HG03460 (cell line): ENCODE measurements around the gene SPINDOC.
A peak's percentile ranks its signal among the peaks of the same experiment; 100 is the strongest.
"Not testable (repeated sequence)": the region's sequence is repeated elsewhere in the genome, so short reads cannot be mapped to it uniquely, and the experiment has no call there.

Source experiments
- ATAC-seq: cut with Tn5 transposase; IDR thresholded peaks from one replicate; pipeline ENCODE4 v1.9.1; 2021; ENCODE audit not compliant: unreplicated experiment

The SPINDOC gene

DNA sequence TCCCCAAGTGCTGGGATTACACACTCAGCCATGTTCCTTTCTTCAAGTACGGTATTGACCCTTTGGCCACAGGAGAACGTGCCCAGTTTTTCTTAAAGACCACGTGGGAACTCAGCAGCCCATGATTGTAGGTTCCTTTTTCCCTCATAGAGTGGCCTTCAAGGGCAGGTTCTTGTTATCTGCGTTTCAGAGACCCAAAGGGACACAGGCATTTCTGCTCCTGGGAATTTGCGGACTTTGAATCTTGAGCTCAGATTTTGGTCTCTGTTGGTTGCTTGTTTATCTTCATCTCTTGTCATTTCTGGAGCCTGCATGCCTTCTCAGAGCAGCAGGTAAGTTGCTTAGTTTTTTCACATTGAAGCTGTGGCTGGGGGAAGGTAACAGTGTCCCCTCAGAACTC lies 37.7 kb downstream of the SPINDOC start:
- ATAC-seq, result no peak

DNA sequence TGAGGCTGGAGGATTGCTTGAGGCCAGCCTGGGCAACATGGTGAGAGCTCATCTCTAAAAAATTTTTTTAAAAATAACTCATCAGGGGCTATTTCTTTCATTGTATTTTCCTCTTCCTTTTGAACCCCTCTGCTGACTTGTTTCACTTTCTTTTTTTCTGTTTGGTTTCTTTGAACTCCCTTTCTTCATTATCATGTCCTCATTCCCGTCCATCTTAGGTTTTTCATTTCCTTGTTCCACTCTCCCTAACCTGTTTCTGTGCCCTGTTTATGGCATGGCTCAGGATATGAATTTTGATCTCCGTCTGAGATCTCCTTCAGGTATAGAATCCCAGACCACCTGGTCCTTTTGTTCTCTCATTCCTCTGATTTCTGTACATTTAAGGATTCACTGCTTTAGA lies 38.1 kb downstream of the SPINDOC start:
- ATAC-seq, result no peak

GRCh38 chr11:63853476-63853875 lies 40.2 kb downstream of the SPINDOC start:
- no peak for ATAC-seq

DNA sequence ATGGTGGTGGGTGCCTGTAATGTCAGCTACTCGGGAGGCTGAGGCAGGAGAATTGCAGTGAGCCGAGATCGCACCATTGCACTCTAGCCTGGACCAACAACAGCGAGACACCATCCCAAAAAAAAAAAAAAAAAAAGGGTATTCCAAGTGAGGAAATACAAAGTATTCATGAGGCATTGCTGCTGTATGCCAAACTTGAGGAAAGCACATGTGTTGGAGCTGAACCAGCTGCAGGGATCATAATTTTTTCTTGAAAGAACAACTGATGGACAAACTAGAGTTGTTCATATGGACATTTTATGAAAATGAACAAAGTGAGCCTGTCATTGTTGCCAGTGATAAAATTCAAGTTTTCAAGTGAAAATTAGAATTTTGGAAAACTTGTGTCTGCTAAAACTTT lies 41.4 kb downstream of the SPINDOC start:
- ATAC-seq, result no peak

DNA sequence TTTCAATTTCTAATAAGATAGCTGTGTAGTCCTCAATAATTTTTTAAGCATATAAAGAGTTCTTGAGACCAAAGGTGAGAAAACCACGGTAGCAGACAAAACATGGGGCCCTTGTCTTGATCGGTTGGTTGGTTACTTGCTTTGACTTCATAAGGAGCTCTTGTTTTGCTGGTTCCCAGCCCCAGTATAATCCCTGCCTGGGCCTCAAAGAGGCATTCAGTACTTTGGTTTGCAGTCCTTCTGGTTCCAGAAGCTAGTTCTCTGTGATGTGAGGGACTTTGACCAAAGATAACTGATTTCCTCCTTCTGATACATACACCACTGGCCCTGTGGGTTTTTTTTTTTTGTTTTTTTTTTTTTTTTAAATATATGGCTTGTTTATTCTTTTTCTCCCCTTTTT lies 42.7 kb downstream of the SPINDOC start:
- no peak for ATAC-seq

- no peak for ATAC-seq
Measured at GRCh38 chr11:63858628-63859550, 45.6 kb downstream of the SPINDOC start.

- no peak for ATAC-seq
Measured at GRCh38 chr11:63862923-63863322, 49.7 kb downstream of the SPINDOC start.

GRCh38 chr11:63863620-63864019 lies 50.4 kb downstream of the SPINDOC start:
- ATAC-seq, result not testable (repeated sequence)

GRCh38 chr11:63866211-63866610 lies 53.0 kb downstream of the SPINDOC start:
- no peak for ATAC-seq

- ATAC-seq, result no peak
Measured at GRCh38 chr11:63867511-63867910, 54.3 kb downstream of the SPINDOC start.

GRCh38 chr11:63868399-63869064 lies 55.3 kb downstream of the SPINDOC start:
- ATAC-seq, result no peak

- ATAC-seq, result no peak
Measured at GRCh38 chr11:63869171-63869591, 55.9 kb downstream of the SPINDOC start.

DNA sequence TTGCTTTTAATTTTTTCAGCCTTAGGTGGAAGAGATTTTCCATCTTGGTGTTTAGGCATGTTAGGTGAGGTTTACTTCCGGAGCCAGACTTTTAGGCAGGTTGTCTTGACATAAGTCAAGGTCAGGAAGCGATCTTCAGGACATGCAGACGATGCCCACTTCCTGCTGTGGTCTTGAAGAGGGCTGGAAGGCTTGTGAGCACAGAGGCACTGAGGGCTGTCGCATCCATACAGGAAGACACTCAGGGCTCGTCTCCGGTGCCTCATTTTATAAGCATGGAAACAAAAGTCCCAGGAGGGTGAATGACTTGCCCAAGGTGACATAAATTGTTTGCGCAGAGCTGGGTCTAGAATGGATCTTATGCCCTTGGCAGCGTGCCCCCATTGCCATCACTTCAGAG lies 56.4 kb downstream of the SPINDOC start:
- ATAC-seq, result no peak

GRCh38 chr11:63870351-63871140 lies 57.3 kb downstream of the SPINDOC start:
- ATAC-seq, result no peak

DNA sequence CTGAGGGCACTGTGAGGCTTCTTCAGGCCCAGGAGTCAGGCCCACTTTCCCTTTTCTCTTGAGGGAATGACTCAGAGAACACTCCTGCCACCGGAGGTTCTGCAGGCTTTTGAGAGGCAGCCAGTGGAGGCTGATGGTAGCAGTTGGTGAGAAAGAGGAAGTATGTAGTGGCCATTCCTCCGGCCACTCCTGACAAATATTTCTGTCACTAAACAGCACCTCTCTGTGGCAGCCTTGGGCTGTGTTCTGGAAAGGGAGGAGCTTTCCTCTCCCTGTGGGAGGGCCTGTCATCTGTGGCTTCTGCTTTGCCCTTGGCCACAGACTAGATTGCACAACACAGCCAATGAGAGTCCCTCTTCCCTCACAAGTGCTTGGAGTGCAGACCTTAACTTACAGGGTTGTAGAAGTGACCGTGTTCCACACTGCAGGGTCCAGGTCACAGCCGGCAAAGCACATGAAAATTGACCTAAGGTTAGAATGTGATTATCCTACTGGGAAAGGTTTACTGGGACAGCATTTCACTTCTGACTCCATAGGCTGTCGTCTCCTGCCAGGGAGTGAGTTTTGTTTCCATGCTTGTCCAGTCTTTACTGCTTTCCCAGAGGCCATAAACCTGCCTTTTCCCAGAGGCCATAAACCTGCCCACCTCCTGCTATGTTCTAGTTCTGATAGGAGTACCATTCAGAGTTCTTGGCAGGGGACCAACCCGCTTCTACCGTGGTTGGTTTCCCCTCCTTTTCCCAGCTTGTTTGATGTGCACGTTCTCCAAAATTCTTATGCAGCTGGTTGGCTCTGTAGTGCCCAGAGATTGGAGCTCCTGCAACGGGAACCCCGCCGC lies 58.9 kb downstream of the SPINDOC start:
- ATAC-seq, result peak; percentile 91

DNA sequence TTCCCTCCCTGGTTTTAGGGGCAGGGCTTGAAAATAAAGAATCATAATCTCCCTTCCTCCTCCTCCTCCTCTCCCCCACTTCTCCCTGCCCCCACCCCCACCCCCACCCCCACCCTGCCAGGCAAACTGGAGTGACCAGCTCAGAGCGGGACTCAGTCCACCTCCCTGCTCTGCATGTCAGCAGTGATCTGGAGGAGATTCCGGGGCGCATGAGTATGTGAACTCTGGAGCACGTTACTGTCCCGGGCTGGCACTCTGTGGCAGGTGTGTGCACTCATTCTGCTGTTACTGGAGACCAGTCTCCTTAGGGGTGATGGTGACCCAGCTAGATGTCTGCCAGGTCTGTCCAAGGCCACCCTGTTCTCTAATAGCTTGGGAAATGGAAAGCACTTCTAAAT lies 59.5 kb downstream of the SPINDOC start:
- ATAC-seq, result no peak

DNA sequence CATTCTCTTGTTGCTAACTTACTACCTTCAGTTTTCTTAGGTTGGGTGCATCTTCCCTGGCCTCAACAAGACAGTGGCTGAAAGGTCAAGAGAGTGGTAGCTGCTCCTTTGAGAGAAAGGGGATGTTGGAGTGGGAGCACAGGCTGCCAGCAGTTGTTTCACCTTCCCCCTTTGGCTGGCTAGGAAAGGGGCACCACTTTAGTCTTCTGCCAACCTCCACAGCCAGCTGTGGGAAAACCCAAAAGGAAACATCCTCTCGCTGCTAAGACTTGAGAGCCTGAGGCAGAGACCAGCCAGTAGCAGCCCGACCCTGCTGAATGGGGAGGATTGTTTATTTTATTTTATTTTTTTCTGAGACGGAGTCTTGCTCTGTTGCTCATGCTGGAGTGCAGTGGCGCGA lies 60.1 kb downstream of the SPINDOC start:
- no peak for ATAC-seq

DNA sequence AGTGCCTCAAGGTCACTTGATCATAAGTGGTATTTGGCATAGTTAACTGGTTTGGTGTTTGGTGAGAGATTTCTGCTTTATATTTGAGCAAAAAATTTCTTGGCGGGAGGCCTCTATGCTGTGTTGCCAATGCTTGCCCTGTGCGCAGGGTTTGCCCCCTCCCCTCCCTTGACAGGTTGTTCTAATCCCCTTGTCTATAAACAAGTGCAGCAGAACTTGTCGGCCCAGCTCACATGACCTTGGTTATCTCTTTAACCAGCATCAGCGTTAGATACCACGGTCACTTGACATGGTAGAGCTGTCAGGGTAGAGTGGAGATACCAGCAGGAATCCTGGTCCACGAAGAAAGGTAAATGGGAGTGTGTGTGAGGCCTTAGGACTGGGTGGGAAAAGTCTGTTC lies 61.3 kb downstream of the SPINDOC start:
- ATAC-seq, result no peak

DNA sequence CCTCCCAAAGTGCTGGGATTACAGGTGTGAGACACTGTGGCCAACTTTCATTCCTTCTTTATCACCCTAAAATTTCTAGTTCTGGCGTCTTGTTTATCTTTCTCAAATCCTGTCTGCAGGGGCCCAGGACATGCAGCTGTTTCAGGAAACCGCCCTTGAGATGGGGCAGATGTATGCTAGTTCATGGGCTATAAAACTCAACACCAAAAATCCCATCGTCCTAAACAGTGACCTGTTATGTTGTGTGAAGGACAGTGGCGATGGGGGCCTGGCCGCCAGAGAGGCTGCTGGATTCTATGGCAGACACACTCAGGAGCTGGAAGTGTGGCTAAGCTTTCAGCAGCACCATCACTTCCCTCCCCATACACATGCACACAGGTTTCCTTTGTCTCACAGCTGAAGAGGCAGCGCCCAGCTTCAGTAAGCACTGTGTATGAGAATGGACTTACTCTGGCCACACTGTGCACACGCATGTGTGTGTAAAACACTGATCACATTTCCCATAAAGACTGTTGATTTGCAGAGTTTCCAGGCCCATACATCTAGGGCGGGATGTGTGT lies 62.3 kb downstream of the SPINDOC start:
- no peak for ATAC-seq

GRCh38 chr11:63876616-63877015 lies 63.4 kb downstream of the SPINDOC start:
- no peak for ATAC-seq
